Smooth muscle cell of the brain vasculature (primary cell): ENCODE measurements around the gene CAMK1D.
"Not testable (repeated sequence)": the region's sequence is repeated elsewhere in the genome, so short reads cannot be mapped to it uniquely, and the experiment has no call there.

Experiments used
- DNase-seq: peaks from one replicate; pipeline ENCODE4 v3.0.0-alpha.2; 2012; ENCODE audit warnings: low read depth, low spot score

The CAMK1D gene

GRCh38 chr10:12846718-12847117 lies 497.4 kb downstream of the CAMK1D start:
- no peak for DNase-seq

DNA sequence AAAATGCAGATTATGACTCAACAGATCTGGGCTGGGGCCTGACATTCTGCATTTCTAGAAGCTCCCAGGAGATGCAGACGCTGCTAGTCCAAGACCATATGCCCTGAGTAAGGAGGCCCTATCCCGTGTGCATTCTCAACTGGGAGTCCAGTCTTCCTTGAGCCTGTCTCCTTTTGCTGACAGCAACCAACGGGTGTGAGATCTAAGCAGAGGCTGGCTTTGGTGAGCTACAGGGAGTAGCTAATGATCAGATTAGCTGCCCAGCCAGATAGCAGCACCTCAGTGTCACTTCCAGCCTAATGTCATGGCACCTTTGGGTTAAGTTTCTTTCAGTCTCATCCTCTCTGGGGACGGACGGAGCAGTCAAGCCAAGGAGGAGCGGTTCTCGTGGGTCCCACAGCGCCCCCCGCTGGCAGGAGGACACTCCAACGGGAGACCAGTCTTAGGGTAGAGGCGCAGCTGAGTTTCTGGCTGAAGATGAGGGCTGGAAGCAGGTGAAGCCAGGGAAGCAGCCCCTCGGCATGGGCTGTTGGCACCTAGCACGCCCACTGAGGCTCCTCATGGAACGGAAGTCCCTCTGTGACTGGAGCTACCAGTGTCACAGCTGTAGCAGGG lies 498.1 kb downstream of the CAMK1D start:
- DNase-seq, result no peak

- DNase-seq, result no peak
Measured at GRCh38 chr10:12848439-12849173, 499.3 kb downstream of the CAMK1D start.

- DNase-seq, result no peak
Measured at GRCh38 chr10:12849319-12850181, 500.2 kb downstream of the CAMK1D start.

DNA sequence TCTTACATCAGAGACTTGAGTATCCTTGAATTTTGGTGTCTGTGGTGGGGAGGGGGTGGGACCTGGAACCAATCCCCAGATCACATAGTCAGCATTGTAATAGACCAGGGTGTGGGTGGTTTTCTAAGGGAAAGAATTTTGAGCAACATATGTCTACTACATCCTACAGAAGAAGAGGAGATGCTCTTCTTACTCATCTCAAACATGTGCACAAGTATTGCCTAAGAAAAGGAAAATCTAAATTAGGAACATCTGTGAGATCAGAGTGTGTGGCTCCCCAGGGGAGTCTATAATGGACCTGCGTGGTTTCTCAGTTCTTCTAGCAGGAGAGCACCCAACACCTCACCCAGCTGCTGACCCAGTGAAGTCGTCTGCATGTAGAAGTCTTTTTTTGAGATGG lies 503.3 kb downstream of the CAMK1D start:
- DNase-seq, result no peak

DNA sequence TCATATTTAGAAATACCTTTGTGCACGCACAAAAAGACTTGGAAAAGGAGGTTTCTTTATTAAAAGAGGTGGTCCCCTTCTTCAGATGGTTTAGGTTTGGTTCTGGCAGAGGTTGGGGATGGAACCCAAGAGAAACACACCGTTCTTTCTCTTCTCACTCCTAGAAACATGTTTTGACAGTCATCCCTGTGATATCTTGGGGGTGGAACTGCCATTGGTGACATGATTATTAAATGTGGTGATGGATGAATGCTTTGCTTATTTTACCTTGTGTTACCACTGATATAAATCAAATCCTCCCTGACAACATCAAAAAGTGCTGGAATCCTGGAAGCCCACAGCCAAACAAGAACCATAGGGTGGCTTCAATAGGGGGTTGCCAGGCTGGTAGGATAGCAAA lies 505.6 kb downstream of the CAMK1D start:
- no peak for DNase-seq

DNA sequence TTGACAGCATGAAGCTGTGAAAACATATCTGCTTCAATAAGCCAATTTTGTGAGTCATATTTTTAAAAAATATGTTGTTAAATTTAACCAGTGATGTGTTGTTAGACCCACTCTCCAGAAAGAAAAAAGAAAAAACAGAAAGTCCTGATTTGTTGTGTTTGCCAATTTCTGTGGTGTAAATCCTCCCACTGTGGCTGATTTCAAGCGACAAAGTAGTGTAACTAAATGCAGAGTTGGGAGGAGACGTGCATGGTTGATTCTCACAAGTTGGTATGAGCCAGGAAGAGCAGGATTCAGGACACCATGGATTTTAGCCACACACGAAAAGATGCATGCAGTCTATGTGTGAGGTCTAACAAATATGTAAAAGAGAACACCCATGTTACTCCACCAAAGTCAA lies 513.1 kb downstream of the CAMK1D start:
- no peak for DNase-seq

DNA sequence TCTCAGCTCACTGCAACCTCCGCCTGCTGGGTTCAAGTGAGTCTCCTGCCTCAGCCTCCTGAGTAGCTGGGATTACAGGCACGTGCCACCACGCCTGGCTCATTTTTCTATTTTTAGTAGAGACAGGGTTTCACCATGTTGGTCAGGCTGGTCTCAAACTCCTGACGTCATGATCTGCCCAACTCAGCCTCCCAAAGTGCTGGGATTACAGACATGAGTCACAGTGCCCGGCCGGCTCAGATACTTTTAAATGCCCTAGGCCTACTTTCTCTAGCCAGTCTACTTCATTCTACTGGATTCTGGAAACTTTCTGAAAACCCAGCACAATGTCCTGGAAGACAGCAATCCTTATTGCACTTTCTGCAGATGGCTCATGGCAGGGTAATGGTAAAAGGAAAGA lies 516.2 kb downstream of the CAMK1D start:
- not testable (repeated sequence) for DNase-seq

DNA sequence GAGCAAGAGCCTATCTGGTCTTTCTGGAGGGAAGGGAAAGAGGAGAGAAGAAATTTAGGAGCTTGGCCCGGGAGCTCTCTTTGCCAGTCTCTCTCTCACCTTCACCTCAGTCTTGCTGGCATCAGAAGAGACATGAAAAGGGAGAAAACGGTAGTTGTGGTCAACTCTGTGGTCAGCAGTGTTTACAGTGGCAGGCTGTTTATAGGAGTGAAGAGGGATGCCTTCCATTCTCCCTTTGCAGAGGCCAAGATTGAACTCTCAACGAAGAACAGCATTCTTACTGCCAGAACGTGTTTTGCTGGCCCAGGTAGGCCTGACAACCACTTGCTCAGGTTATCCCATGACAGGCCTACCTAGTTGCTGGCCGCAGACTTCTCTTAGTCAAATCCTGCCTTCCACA lies 518.9 kb downstream of the CAMK1D start:
- no peak for DNase-seq

- DNase-seq, result no peak
Measured at GRCh38 chr10:12869427-12869826, 520.1 kb downstream of the CAMK1D start.

- no peak for DNase-seq
Measured at GRCh38 chr10:12872577-12872976, 523.2 kb downstream of the CAMK1D start.

GRCh38 chr10:12873172-12873571 lies 523.8 kb downstream of the CAMK1D start:
- no peak for DNase-seq

GRCh38 chr10:12874501-12874900 lies 525.2 kb downstream of the CAMK1D start:
- DNase-seq, result no peak

DNA sequence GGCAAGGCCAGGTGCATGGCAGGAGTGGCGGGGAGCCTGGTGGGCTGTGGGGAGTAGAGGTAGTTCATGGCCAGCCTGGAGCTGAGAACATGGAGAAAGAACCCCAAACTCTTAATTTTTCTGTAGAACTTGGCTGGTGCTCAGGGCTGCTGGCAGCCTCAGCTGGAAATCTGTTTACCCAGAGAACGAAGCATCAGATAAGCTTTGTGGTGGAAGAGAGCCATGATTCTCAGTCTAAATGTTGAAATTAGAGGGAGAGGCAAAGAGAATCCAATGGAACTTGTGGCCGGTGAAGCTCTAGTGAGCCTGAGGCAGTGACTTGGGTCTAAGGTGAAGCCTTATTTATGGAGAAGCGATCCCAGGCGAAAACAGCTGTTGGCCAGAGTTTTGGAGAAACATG lies 525.8 kb downstream of the CAMK1D start:
- no peak for DNase-seq

DNA sequence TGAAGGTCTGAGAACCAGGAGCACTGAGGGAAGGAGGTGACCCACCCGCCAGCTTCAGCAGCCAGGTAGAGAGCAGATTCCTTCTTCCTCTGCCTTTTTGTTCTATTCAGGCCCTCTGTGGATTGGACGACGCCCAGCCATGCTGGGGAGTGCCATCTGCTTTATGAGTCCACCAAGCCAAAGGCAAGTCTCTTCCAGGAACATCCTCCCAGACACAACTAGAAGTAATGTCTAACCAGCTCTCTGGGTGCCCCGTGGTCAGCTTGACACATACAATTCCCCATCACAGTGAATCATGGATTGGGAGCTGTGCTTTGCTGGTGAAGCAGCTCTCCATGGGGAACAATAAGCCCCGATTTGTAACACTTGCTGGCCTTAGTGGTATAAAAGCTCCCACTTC lies 526.9 kb downstream of the CAMK1D start:
- DNase-seq, result no peak

- no peak for DNase-seq
Measured at GRCh38 chr10:12877150-12877549, 527.8 kb downstream of the CAMK1D start.

DNA sequence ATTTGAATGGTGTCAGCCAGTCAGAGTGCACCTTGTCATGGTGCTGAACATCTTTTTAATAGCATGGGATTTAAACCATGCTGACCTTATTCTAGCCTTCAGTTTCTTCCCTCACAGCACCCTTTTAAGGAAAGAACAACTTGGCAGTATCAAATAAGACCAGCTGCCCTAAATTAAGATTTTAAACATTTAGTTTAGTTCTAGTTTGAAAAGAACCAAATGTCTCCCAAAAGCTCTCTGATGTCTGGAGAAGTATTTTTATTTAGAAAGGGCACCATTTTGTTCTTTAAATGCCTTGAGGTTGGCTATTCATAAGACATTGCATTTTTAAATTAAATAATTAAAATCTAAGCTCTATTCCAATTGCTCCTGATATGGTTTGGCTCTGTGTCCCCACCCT lies 531.1 kb downstream of the CAMK1D start:
- no peak for DNase-seq

GRCh38 chr10:12884851-12885250 lies 535.5 kb downstream of the CAMK1D start:
- no peak for DNase-seq
